CD4-positive, alpha-beta T cell treated with Interleukin-17A for 4 hours (primary cell): Measurements from ENCODE around the gene OPA1.

Experiments
- DNase-seq: peaks from one replicate; pipeline ENCODE4 v3.0.0-alpha.2; 2020; ENCODE audit warnings: mixed read lengths

The OPA1 gene

GRCh38 chr3:193710286-193711165 is 117.5 kb downstream of the OPA1 start:
- DNase-seq: no peak

GRCh38 chr3:193711166-193711485 is 118.1 kb downstream of the OPA1 start:
- no peak for DNase-seq

DNA sequence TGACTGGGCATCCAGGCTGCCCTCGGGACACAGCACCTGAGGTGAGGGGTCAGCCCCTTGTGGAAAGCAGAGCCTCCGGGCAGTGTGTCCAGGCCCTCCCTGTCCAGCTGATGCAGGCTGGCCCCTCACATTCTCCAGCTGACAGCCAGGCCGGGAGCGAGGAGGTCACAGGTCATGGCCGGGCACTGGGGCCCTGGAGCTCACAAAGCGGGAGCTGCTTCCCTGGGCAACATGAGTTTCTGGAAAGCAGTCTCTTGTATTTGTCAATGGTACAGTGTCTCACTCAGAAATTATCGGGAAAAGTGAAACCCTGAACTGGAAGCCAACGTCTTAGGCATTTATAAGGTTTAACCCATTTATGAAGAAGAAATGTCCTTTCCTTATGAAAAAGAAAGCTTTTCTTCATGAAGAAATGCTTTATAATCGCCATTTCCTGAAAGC is 118.5 kb downstream of the OPA1 start:
- no peak for DNase-seq

DNA sequence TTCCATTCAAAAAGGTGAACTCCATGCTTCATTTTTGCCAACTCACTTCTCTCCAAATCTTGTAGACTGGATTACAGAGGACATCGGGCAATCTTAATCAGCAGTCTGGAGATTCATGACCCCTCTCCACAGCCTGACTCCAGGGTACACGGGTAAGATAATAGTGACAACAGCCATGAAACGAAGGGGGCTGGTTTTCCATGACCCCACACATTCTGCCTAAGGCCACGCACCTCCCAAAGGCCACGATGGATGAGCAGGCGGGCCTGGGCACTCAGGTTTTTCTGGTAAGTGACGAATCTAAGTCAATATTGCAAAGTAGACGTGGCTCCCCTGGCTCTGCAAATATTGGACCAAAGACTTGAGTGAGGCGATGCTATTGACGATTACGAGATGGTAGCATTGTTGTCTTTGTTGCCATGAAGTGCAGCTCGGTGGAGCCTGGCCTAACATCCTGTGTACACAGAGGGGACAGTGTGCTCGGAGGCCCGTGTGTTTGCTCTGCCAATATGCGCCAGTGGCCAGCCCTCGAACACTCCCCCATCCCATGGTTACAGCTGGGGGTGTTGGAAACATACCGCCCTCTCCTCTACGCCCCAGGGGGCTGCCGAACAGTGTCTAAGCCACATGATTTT is 119.1 kb downstream of the OPA1 start:
- no peak for DNase-seq

DNA sequence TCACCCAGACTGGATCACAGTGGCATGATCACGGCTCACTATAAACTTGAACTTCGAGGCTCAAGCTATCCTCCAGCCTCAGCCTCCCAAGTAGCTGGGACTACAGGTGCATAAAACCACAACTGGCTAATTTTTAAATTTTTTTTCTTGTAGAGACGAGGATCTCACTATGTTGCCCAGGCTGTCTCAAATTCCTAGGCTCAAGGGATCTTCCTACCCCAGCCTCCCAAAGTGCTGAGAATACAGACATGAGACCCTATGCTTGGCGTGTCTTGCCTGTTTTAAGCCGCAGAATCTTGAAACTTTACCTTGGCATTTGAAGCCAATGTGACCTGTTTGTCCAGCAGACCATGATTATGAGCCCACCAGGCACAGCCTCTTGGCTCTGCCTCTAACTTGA is 119.9 kb downstream of the OPA1 start:
- DNase-seq: no peak

- DNase-seq: no peak
Observed at GRCh38 chr3:193714523-193715137, 121.6 kb downstream of the OPA1 start.

- DNase-seq: no peak
Observed at GRCh38 chr3:193716150-193716549, 123.1 kb downstream of the OPA1 start.

GRCh38 chr3:193719735-193720134 is 126.7 kb downstream of the OPA1 start:
- DNase-seq: no peak

- no peak for DNase-seq
Observed at GRCh38 chr3:193720169-193720568, 127.2 kb downstream of the OPA1 start.

DNA sequence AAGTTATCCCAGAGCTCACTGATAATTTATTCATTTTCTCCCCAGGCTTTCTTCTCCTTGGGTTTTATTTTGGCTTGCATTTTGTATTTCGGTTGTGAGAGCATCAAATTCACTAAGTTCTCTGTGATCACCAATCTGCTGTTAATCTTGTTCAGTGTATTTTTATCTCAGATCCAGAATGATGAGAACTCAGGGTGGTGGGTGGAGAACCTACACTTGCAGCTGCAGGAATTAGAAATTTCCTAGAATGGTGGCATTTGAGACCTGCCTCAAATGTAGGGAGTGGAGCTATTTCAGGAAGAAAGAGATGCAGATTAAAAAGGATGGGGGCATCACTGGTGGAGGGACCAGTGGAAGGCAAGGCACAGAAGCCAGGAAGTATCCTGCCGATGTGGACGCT is 129.6 kb downstream of the OPA1 start:
- no peak for DNase-seq

- no peak for DNase-seq
Observed at GRCh38 chr3:193727089-193727488, 134.1 kb downstream of the OPA1 start.

GRCh38 chr3:193728429-193729087 is 135.6 kb downstream of the OPA1 start:
- no peak for DNase-seq

- no peak for DNase-seq
Observed at GRCh38 chr3:193729088-193729465, 136.1 kb downstream of the OPA1 start.

DNA sequence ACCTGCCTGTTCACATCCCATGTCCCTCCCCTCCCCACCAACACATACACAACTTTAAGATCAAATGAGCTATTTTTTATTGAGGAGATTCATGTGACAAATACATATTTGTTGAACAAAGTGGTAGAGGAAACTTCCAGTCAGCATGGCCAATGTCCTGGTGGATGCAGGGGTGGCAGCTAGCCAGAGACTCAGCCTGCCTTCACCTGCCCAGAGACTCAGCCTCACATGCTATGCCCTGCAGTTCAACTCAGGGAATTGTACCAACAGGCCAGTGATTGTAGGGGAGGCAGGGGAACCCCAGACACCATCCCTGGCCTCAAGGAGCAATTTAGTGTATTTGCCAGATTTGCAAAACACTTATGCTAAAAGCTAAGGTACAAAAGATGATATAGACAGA is 136.6 kb downstream of the OPA1 start:
- DNase-seq: no peak

DNA sequence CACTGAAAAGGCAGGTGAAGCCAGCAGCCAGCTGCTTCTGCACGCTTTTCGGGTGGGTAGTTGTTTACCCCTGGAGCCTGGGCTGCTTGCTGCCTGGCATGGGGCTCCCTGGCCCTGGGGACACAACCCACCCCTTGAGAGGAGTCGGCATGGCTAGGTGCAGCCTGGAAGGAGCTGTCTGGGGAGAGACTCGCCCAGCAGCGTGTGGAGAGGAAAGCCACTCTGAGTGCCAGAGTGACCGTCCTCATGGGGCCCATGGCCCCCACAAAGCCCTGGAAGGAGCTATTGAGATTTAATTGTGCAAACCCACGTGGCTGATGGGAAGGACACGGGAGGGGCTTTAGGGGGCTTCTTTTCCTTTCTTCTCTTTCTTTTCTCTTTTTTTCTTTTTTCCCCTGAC is 137.5 kb downstream of the OPA1 start:
- no peak for DNase-seq

DNA sequence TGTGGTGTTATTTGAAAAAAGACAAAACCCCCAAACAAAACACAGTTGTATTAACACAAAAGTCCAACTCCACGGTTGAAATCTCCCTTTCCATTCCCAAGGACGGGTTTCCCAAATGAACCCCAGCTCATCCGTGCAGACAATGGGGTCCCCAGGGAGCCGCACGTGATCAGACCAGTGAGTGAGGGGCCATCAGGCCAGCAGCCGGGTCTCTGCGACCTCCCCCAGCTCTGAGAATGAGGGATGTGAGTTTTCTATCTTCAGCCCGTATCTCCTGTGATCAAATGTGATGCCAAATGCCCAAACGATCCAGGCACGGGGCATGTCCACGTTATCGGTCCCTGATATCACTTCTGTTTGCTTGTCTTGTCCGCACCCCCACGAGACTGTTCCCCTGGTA is 138.0 kb downstream of the OPA1 start:
- no peak for DNase-seq

- DNase-seq: no peak
Observed at GRCh38 chr3:193731656-193732055, 138.6 kb downstream of the OPA1 start.

GRCh38 chr3:193732391-193732790 is 139.4 kb downstream of the OPA1 start:
- DNase-seq: no peak

GRCh38 chr3:193732827-193733226 is 139.8 kb downstream of the OPA1 start:
- no peak for DNase-seq

DNA sequence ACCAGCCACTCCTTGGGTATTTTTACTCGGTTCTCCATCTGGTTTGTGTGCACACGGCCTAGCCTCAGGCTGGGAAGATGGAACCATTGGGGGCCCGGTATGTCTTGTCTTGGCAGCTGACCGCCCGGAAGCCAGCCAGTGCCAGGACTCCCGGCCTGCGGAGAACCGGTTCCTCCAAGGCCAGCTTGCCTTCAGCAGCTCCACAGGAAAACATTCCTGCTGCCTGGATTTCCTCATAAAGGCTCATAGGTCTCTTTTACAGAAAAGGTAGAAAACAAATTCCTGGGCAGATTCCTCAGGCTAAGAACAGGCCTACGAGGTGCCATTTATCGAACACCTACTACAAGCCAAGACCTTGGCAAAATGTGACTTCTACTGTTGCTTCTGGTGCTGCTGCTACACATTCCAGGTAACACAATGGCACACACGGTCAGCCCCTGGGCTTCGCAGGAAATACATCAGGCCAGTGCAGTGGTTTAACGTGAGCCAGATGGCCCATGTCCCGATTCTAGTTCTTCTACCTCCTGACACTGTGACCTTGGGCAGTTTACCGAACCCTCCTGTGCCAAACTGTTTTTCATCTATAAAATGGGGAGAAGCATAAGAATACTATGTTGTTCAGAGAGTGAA is 141.8 kb downstream of the OPA1 start:
- no peak for DNase-seq

DNA sequence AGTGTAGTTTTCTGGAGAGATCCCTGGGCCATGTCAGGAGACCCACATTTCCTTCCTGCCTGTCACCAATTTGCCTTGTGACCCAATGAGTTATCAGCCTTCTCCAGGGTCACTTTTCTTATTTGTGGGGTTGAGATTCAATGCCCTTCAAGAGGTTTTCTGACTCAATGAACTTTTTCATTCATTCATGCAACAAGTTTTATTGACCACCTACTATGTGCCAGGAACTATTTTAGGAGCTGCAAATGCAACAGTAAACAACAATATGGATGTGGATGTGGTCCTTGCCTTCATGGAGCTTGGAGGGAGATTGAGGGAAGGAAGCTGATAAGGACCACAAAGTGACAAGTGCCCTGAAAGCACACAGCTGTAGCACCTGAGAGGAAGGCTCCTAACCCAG is 142.8 kb downstream of the OPA1 start:
- no peak for DNase-seq

DNA sequence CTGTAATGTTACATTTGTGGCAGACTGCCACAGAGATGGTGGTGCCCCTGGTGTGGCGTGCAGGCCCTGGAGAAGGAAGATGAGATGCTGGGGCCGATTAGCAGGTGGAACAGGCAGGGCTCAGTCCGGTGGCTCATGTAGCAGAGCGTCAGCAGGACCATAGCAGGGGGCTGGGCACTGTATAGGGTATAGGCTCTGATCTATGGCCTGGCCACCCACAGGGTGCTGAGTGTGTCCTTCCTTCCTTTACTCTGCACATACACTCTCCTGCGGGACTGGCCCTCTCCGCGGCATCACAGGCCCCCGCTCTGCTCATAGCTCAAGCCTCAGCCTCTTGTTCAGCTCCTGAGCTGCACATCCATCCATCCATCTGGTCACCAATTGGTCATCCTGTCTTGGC is 143.6 kb downstream of the OPA1 start:
- no peak for DNase-seq

DNA sequence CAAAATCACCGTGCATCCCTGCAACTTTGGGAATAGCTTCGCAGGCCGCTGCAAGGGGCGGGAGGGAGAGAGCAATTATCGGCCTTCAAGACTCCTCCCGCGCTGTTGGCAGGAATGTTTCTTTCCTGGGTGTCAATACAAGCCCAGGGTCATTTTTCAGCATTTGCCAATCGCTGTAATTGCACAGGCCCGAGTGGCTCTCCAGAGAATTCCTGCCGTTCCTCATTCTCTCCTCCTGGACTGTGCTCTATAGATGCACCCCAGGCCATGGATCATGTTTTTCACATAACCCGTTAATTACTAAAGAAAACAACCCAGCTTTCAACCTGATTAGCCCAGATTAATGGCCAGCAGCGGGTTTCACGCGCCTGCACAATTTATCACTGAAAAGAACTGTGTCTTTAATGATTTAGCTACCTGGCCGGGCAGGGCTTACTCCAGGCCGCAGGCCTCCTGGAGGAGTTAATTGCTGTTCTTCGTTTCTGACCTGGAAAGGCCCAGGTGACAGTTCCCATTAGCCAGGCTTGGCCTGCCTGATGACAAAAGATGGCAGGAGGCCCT is 144.3 kb downstream of the OPA1 start:
- DNase-seq: no peak
